Activated naive CD8-positive, alpha-beta T cell (primary cell): ENCODE results near the gene ADGRF1.

Experiments used
- H3K27ac Mint-ChIP-seq: one replicate; pipeline ENCODE4 v1.8.0; 2021; ENCODE audit warnings: mixed read lengths
- H3K27me3 Mint-ChIP-seq: one replicate; pipeline ENCODE4 v1.8.0; 2021; ENCODE audit warnings: mixed read lengths
- H3K36me3 Mint-ChIP-seq: one replicate; pipeline ENCODE4 v1.8.0; 2021; ENCODE audit warnings: mixed read lengths
- H3K4me1 Mint-ChIP-seq: one replicate; pipeline ENCODE4 v1.8.0; 2021; ENCODE audit warnings: low read depth, mixed read lengths
- H3K4me3 Mint-ChIP-seq: one replicate; pipeline ENCODE4 v1.8.0; 2021; ENCODE audit warnings: mild to moderate bottlenecking, mixed read lengths
- H3K9me3 Mint-ChIP-seq: one replicate; pipeline ENCODE4 v1.8.0; 2021; ENCODE audit warnings: low read depth, mixed read lengths

ADGRF1 gene

DNA sequence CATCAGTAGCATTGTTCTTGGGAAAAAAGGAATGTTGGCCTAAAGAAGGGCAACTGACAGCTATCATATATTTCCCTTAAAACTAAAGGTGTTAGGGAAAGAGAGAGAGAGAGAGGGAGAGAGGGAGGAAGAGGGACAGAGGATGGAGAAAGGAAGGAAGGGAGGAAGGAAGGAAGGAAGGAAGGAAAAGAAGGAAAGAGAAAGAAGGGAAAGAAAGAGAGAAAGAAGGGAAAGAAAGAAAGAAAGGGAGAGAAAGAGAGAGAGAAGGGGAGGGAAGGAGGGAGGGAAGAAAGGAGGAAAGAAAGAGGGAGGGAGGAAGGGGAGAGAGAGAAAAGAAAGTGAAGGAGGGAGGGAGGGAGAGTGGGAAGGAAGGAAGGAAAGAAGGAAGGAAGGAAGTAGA lies 82.7 kb downstream of the ADGRF1 start:
- Mint-ChIP-seq H3K27me3 (peaks cover 9% of the 10 kb centered on the region), H3K36me3 (no peaks in the 10 kb centered on the region), H3K4me3 (no peak overlapping the region), H3K4me1 (no peaks in the 10 kb centered on the region), H3K9me3 (no peaks in the 10 kb centered on the region), H3K27ac (no peak overlapping the region)

DNA sequence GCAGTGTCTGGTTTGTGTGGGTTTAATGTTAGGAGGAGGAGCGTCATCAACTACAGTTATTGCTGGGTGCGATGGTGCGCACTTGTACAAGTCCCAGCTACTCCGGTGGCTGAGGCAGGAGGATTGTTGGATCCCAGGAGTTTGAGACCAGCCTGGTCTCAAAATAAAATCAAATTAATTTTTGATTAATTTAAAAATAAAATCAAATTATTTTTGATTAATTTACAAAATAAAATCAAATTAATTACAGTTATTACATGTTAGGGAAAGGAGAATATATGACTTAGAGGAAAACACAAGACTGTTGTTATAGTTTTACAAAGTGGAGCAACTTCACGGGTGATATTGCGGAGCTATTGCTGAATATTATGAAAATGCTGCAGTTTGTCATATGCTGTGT lies 85.7 kb downstream of the ADGRF1 start:
- no peaks in the 10 kb centered on the region for H3K4me1 Mint-ChIP-seq
- no peaks in the 10 kb centered on the region for H3K36me3 Mint-ChIP-seq
- no peak overlapping the region for H3K27ac Mint-ChIP-seq
- no peak overlapping the region for H3K4me3 Mint-ChIP-seq
- H3K27me3 Mint-ChIP-seq, result peaks cover 19% of the 10 kb centered on the region
- H3K9me3 Mint-ChIP-seq, result no peaks in the 10 kb centered on the region

DNA sequence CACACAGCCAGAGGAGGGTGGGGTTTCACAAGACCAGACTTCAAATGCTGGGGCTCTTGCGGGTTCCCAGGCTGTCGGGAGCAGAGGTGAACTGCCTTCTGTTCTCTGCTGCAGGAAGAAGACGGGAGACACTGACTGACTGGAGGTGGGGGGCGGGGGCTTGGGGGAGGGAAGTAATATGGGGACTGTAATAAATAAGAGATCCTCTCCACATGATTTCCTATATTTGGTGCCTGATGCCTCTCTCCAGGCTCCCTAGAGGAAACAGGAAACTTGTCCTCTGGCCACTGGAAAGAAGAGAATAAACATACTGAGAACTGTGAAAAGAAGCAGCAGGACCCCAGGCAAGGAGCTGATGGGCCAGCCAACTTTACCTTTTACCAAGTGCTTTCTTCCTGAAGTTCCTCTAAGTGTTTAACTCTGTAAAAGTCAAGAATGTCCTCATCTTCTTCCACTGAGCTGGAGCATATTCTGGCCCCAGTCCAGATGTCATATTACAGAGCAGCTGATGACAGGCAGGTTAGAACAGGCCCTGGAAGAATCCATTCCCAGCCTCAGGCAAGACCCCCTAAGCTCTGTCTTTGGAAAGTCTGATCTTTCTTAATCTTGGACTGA lies 87.2 kb downstream of the ADGRF1 start:
- Mint-ChIP-seq H3K36me3 (no peaks in the 10 kb centered on the region), H3K4me1 (no peaks in the 10 kb centered on the region), H3K9me3 (no peaks in the 10 kb centered on the region), H3K27me3 (peaks cover 19% of the 10 kb centered on the region), H3K27ac (no peak overlapping the region), H3K4me3 (no peak overlapping the region)

DNA sequence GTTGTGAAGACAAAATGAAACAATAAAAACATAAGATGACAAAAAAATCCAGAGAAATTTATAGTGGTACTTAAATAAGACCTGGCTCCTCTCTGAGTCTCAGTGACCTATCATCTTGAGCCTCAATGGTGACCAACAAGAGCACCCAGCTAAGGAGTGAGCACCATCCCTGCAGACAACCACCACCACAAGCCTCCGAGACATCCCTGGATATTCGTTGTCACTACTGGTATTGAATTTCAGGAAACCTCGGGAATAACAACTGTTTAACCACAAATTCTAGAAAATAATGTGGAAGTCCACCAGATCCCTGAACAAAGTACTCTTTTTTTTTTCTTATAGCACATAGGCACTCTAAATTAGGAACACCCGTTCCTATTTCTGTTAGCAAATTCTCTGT lies 88.2 kb downstream of the ADGRF1 start:
- Mint-ChIP-seq H3K36me3 (no peaks in the 10 kb centered on the region), H3K27ac (no peak overlapping the region), H3K4me1 (no peaks in the 10 kb centered on the region), H3K4me3 (no peak overlapping the region), H3K27me3 (peaks cover 15% of the 10 kb centered on the region), H3K9me3 (no peaks in the 10 kb centered on the region)

DNA sequence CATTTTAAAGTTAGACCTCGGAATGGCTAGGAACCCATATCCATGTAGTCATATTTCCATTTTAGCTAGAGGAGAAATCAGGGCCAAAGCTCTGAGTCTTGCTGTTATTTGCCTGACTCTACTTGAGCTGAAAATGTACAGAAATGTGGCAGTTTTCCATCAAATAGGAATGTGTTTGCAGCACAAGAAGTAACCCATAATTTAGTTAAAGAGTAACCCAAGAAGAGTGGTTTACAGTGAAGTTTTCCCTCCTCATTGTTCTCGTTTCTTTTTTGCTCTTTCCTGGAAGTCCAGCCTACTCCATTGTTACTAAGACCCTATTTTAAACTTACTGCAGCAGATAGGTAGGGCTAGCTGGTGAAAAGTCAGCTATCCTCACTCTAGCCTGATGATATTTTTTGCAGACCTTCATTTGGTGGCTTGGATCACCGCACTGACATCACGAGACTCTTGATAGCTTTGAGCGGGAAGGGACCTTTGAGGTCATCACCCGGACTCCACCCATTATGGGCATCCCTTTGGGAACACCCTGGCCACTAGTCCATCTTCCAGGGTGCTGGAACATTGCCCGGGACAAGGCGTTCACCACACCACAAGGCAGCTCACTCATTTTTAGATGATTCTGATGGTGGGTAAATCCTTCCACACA lies 92.4 kb downstream of the ADGRF1 start:
- H3K27ac Mint-ChIP-seq, result no peak overlapping the region
- no peak overlapping the region for H3K4me3 Mint-ChIP-seq
- no peaks in the 10 kb centered on the region for H3K36me3 Mint-ChIP-seq
- peaks cover 18% of the 10 kb centered on the region for H3K27me3 Mint-ChIP-seq
- no peaks in the 10 kb centered on the region for H3K4me1 Mint-ChIP-seq
- no peaks in the 10 kb centered on the region for H3K9me3 Mint-ChIP-seq

DNA sequence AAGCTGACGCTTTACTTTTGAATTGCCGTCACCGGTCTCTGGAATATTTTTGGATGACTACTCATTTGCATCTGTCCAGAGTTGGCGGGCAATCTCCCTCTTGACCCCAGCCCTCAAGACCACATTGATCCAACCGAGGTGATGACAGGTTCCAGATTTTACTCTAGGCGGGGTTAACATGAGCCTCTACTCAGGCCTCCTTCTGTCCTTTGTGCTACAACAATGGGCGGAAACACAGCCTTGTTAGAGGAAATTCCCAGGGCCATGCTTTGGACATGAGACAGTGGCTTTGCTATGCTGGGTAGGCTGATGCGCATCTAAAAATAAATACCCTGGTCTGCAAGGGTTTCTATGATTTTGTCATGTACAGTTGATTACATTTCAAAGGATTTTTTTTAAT lies 93.4 kb downstream of the ADGRF1 start:
- no peaks in the 10 kb centered on the region for H3K4me1 Mint-ChIP-seq
- H3K27me3 Mint-ChIP-seq, result peaks cover 15% of the 10 kb centered on the region
- H3K36me3 Mint-ChIP-seq, result no peaks in the 10 kb centered on the region
- no peak overlapping the region for H3K4me3 Mint-ChIP-seq
- no peaks in the 10 kb centered on the region for H3K9me3 Mint-ChIP-seq
- H3K27ac Mint-ChIP-seq, result no peak overlapping the region
